HG03457 (cell line): ENCODE results near the gene FOXJ3.

ENCODE experiments used
- ATAC-seq: cut with Tn5 transposase; IDR thresholded peaks from one replicate; pipeline ENCODE4 v1.9.1; 2021; ENCODE audit warnings: moderate number of reproducible peaks; ENCODE audit not compliant: unreplicated experiment

The FOXJ3 gene

GRCh38 chr1:42170779-42171621, 164.0 kb downstream of the FOXJ3 start:
- ATAC-seq = no peak

DNA sequence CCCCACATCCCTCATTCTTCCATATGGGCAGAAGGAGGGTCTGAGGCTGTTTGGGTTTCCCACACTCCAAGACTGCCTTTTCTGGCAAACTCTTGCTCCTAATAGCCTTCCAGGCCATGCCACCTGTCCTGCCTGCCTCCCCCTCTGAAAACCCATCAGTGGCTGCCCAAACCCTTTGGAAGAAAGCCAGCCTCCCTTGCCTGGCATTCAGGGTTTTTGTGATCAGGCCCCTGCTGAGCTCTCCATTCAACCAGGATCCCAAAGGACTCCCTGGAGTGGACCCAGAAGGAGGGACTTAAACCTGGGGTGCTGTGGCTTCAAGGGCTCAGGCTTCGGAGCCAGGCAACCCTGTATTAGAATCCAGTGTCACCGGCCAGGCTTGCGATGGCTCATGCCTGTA, 166.3 kb downstream of the FOXJ3 start:
- ATAC-seq = no peak

DNA sequence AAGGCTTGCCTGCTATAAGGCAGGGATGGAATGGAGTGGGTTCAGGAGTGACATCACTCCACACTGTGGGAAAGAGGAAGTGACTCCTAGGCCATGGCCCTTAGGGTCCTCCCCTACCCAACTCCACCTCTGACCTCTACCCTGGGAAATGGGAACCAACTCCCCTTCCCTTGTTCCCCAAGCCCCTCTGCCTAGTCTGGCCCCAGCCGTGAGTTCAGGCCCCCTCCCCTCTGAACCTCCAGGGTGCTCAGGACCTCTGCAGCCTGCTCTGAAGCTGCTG, 166.7 kb downstream of the FOXJ3 start:
- no peak for ATAC-seq

DNA sequence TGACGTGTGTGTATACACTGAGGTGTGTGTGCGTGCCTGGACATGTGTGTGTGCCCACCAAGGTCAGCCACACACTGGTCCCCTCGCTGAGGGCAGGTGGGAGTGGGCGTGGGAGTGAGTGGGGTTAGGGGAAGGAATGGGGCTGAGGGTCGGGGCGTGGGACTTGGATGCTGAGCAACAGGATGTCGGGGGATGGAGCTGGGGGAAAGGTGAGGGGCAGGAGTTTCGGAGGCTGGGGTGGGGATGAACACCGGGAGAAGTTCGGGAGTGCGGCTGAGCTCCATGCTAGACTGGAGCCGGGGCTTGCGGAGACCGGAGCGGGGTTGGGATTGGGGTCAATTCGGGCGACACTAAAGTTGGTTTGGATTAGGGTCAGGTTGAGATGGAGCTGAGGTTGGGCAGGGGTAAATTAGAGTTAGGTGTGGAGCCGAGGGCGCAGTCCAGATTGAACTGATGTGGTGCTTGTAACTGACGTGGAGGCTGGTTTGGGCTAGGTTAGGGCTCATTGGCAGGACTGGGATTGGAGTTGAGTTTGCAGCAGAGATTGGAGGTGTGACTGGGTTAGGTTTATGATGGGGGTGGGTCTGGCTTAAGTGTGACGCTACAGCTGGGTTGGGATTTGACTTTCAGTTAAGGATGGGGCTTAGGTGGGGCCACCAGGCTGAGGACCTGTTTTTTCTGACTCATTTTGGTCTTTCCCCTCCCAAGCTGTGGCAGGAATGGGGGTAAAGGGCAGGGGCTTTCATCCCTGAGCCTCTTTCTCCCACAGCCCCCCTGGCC, 167.2 kb downstream of the FOXJ3 start:
- ATAC-seq = no peak

GRCh38 chr1:42165511-42166210, 169.4 kb downstream of the FOXJ3 start:
- ATAC-seq = no peak

- no peak for ATAC-seq
These were observed 170.2 kb downstream of the FOXJ3 start, which contains the start of gene GUCA2A for GRCh38 chr1:42164551-42165420. Gene GUCA2A, minus strand, starts transcription at chr1:42164745. Its CDS starts 33 bp downstream, at chr1:42164712.

DNA sequence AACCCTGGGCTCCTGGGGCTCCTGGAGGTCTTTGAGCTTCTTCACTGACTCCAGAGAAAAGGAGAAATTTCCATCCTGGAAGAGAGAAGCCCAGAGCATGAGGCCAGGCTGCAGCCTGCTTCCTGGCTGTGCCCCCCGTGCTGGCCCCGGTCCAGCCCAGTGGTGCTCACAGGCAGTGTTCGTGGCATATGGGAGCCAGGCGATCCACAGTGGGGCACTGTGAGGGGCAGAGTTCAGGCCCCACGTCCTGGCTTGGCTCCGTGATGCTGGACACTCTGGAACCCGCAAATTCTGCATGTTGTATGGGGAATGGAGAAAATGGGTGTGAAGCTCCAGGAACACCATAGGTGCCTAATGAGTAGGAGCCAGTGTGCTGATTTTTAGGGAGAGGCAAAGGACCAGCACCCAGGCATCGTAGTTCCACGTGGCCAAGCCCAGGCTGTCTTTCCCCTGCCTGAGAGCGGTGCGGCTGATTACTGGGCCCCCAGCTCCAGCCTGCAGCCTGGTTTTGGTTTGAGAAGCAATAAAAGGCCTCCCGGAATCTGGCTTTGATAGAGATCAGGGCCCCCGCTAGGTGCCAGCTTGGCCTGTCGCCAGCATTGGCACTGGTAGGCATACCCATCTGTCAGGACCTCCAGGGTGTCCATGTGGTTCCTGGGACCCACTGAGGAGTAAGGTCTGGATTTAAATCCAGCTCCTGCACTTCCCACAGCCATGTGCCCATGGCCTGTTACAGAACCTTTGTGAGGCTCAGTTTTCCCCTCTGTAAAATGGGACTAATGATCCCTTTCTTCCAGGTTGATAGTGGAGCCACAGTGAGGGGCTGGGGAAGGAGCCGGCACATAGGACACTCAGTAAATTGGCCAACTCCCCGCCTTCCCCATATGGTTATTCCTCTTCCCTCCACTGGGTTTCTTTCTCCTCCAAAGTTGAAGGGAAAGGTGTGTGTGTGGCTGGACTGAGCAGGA, 171.2 kb downstream of the FOXJ3 start:
- no peak for ATAC-seq

DNA sequence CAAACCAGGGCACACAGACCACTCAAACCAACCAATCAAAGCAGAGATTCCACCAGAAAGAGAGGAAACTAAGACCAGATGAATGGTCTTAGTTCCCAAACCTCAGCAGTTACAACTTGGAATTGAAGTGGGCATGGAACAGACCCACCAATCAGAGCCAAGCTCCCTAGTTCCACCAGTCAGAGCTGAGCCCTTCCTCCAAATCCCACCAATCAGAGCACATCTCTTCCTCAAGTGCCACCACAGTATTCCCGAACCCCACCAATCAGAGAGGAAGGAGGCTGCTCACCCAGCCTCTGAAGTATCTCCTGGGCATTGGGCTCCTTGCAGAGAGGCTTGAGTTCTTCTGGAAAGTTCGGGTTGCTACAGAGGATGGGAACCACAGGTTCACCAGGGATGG, 171.9 kb downstream of the FOXJ3 start:
- ATAC-seq = no peak

GRCh38 chr1:42162181-42162580, 172.9 kb downstream of the FOXJ3 start:
- no peak for ATAC-seq

DNA sequence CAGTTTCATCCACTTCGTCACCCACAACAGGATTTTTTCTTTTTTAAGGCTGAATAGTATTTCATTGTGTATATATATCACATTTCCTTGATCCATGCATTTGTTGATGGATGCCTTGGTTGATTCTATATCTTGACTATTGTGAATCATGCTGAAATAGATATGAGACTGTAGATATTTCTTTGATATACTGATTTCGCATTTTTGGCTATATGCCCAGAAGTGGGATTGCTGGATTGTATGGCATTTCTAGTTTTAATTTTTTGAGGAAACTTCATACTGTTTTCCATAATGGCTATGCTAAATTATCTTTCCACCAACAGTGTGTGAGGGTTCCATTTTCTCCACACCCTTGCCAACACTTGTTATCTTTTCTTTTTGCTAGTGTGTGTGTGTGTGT, 176.8 kb downstream of the FOXJ3 start:
- no peak for ATAC-seq

- ATAC-seq = no peak
These were observed 177.4 kb downstream of the FOXJ3 start for GRCh38 chr1:42157667-42158066.

GRCh38 chr1:42155362-42155761, 179.7 kb downstream of the FOXJ3 start:
- ATAC-seq = no peak

GRCh38 chr1:42154685-42155084, 180.3 kb downstream of the FOXJ3 start:
- ATAC-seq = no peak

GRCh38 chr1:42153624-42154023, 181.4 kb downstream of the FOXJ3 start:
- ATAC-seq = no peak

DNA sequence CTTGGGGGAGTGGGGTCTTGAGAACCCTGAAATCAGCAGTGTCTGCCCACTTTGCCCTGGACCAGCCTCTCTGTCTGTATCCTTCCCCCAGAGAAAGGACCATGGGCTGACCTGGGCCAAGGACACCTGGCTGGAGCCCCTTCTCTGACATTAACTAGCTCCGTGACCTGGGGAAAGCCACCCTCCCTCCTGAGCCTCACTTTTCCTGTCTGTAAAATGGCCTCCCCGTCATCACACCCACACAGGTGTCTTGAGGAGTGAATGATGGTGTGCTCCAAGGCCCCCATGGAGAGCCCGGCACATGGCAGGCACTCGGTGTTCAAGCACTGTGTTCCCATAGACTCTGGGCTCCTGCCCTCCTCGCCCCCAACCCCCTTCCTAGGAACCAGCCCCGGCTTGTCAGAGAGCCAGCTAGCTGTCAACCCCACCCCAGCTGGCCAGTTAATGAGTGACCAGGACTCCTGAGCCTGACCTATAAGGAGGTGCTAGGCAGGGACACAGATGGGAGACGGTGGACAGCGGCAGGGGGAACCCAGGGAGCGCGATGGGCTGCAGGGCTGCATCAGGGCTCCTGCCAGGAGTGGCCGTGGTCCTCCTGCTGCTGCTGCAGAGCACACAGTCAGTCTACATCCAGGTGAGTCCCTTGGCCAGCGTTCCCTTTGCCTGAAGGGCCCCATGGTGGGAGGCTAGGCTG, 182.0 kb downstream of the FOXJ3 start, which contains the start of gene GUCA2B:
GUCA2B (plus strand) TSS at position 504 of the 694 bp plus-strand sequence; CDS start at position 545, 41 bp downstream.
- ATAC-seq = no peak

- no peak for ATAC-seq
These were observed 182.9 kb downstream of the FOXJ3 start for GRCh38 chr1:42152119-42152518.

DNA sequence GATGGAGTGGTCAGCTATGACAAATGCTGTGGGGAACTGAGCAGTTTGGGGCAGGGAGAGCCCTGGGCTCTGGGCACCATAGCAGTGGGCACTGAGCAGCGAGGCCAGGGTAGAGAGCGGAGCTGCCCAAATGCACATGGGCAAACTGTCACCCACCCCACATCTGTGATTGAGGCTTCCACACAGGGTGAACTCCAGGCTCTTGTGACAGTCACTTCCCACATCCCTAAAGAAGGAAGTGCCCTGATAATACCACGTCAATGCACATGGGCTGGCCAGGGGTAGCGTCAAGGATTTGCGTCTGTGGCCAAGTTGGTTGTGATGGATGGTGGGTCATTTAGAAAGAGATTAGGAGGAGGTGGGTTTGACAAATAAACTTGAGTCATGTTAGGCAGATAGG, 184.4 kb downstream of the FOXJ3 start:
- no peak for ATAC-seq

- no peak for ATAC-seq
These were observed 186.9 kb downstream of the FOXJ3 start for GRCh38 chr1:42148166-42148565.
